ENCODE results near the gene PARD3B.

Gene PARD3B

GRCh38 chr2:205612636-205613035, 1067.4 kb downstream of the PARD3B start:
- no peak for TF ChIP-seq CTCF (conservative IDR thresholded peaks at IDR 0.05; ENCODE audit: low read depth)
- no peak overlapping the region for H3K27ac ChIP-seq
- POLR2A ChIA-PET (ENCODE audit: low non-redundant PET) = no interaction called here
- CTCF ChIA-PET = interaction anchor here (0.6 kb wide), 1 partner anchor 187 kb away, joined by 5 read pairs; no protein-coding TSS in a partner anchor
- no peak for DNase-seq (ENCODE audit: low spot score)

- no peak for TF ChIP-seq CTCF (conservative IDR thresholded peaks at IDR 0.05; ENCODE audit: low read depth)
- CTCF ChIA-PET = interaction anchor here (0.6 to 0.7 kb wide), 3 partner anchors 33 to 84 kb away, joined by 3 to 4 read pairs (median 4); no protein-coding TSS in a partner anchor
- no peak overlapping the region for H3K27ac ChIP-seq
- POLR2A ChIA-PET (ENCODE audit: low non-redundant PET) = no interaction called here
- no peak for DNase-seq (ENCODE audit: low spot score)
These were observed 1068.8 kb downstream of the PARD3B start for GRCh38 chr2:205613970-205614559.

- POLR2A ChIA-PET (ENCODE audit: low non-redundant PET) = no interaction called here
- CTCF ChIA-PET = no interaction called here
- TF ChIP-seq CTCF (conservative IDR thresholded peaks at IDR 0.05; ENCODE audit: low read depth) = no peak
These were observed 1069.7 kb downstream of the PARD3B start for GRCh38 chr2:205614965-205615364.

GRCh38 chr2:205617905-205618304, 1072.6 kb downstream of the PARD3B start:
- TF ChIP-seq CTCF (conservative IDR thresholded peaks at IDR 0.05; ENCODE audit: low read depth) = no peak
- no peak for DNase-seq (ENCODE audit: low spot score)
- H3K27ac ChIP-seq = no peak overlapping the region
- POLR2A ChIA-PET (ENCODE audit: low non-redundant PET) = no interaction called here
- CTCF ChIA-PET = interaction anchor here (0.5 to 0.9 kb wide), 2 partner anchors 14 to 62 kb away, joined by 3 read pairs; no protein-coding TSS in a partner anchor

More at GRCh38 chr2:205614965-205615364, 1069.7 kb downstream of the PARD3B start:
- no peak overlapping the region for H3K27ac ChIP-seq
- DNase-seq (ENCODE audit: low spot score) = no peak

GRCh38 chr2:205619600-205619999, 1074.3 kb downstream of the PARD3B start:
- POLR2A ChIA-PET (ENCODE audit: low non-redundant PET) = no interaction called here
- H3K27ac ChIP-seq = no peak overlapping the region
- DNase-seq (ENCODE audit: low spot score) = no peak
- no peak for TF ChIP-seq CTCF (conservative IDR thresholded peaks at IDR 0.05; ENCODE audit: low read depth)
- CTCF ChIA-PET = no interaction called here

- no peak for DNase-seq (ENCODE audit: low spot score)
- no peak for TF ChIP-seq CTCF (conservative IDR thresholded peaks at IDR 0.05; ENCODE audit: low read depth)
- no peak overlapping the region for H3K27ac ChIP-seq
- CTCF ChIA-PET = interaction anchor here (0.6 kb wide), 2 partner anchors 50 to 248 kb away, joined by 3 to 5 read pairs; no protein-coding TSS in a partner anchor
- POLR2A ChIA-PET (ENCODE audit: low non-redundant PET) = no interaction called here
These were observed 1081.8 kb downstream of the PARD3B start for GRCh38 chr2:205627085-205627484.

All from RWPE1 (cell line).